HEK293 (cell line): ENCODE data around the gene CSNK2A2.

ENCODE experiments used
- CTCF ChIP-seq: fragments of 450-650 bp; formaldehyde crosslinking; IDR thresholded peaks from 2 replicates; pipeline ENCODE4 v1.5.1; 2016; ENCODE audit warnings: missing biosample characterization, missing genetic modification characterization
- ZNF24 ChIP-seq: fragments of 450-650 bp; formaldehyde crosslinking; IDR thresholded peaks from 2 replicates; pipeline ENCODE4 v1.5.1; 2016; ENCODE audit warnings: missing biosample characterization, missing genetic modification characterization

- TF ChIP-seq CTCF (tag by site-specific recombination) (no peak), ZNF24 (tag by site-specific recombination) (no peak)
Measured at GRCh38 chr16:58148099-58148498, 49.8 kb downstream of the CSNK2A2 start.
